Hippocampal formation (tissue), 2 donors: ENCODE measurements around the gene CCDC17.
"Not testable (repeated sequence)": the region's sequence is repeated elsewhere in the genome, so short reads cannot be mapped to it uniquely, and the experiment has no call there.

ENCODE experiments used
- DNase-seq, 2 donors: peaks; one replicate each; lab custom pipeline; 2025; lab: John Stamatoyannopoulos, UW

CCDC17 gene

GRCh38 chr1:45621895-45622523 lies 1.8 kb downstream of the CCDC17 start:
- DNase-seq, result no peak

GRCh38 chr1:45621501-45621836 lies 2.4 kb downstream of the CCDC17 start:
- no peak for DNase-seq

DNA sequence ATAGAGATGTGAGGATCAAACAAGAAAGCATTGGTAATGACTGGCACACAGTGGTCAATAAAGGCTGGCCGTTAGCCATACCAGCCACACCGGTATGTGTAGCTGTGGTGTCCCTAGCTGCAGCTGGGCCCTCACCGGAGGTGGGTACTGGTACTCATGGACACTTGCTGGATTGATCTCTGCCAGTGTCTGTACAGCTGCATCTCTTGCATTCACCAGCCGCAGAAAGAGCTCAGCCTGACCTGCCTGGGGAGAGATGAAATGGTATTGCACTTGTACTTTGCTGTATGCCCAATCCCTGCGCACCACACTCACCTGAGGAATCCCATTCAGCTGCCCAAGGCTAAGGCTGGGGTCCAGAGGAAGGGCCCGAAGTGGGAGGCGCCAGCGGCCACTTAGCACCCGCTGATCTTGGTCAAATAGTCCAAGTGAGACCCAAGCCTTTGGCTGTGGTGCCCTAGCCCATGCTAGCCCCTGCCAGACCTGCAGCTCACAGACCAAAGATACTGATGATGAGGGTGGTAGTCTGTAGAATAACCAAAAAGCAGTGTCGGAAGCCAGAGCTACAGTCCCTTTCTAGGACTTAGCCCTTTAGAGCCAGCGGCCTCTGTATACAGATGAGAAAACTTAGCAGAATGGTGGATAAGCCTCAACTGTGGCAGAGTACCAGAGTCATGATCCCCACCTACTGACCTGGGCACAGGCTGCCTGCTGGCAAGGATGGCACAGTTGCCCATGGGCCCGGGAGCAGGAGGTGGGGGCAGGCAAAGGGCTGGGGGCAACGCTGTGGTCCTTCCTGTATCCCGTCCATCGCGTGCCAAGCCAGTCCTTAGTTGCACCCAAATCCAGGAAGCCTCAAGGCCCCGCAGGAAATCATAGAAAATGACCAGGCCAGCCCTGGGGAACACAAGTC lies 3.0 kb downstream of the CCDC17 start:
- DNase-seq, result no peak

- no peak for DNase-seq
Measured at GRCh38 chr1:45619149-45619921, 4.5 kb downstream of the CCDC17 start.

DNA sequence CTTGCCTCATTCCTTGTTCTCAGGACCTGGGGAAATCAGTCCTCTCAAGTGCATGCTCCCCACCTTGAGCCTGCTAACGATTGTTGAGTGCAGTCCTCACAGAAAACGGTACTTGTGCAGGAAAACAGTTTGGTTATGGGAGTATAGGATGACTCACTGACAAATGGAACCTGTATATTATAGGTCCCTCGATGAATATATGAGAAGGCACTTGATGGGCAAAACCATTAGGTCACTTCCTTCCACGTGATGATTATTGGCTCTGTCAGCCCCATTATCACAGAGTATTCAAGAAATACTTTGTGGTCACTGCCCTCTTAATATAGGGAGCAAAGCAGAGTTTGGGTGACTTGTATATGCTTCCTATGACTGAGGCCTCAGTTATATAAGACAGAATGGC lies 6.2 kb downstream of the CCDC17 start:
- no peak for DNase-seq

DNA sequence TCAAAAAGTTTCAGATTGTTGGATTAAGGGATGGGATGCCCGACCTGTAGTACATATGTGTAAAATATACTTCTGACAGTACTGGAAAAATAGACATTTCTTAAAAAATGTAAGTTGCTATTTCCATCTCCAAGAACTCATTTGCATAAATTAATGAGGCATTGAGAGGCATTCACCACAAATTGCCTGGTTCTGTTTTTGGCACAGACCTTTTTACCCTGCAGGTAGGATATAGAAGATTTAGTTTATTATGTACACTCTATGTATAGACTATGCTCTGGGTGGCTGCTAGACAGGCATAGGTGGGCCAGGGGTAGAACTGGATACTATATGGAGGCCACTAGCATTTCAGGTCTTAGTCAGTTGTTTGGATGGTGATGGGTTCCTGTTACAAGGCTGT lies 8.0 kb downstream of the CCDC17 start:
- DNase-seq, result no peak

DNA sequence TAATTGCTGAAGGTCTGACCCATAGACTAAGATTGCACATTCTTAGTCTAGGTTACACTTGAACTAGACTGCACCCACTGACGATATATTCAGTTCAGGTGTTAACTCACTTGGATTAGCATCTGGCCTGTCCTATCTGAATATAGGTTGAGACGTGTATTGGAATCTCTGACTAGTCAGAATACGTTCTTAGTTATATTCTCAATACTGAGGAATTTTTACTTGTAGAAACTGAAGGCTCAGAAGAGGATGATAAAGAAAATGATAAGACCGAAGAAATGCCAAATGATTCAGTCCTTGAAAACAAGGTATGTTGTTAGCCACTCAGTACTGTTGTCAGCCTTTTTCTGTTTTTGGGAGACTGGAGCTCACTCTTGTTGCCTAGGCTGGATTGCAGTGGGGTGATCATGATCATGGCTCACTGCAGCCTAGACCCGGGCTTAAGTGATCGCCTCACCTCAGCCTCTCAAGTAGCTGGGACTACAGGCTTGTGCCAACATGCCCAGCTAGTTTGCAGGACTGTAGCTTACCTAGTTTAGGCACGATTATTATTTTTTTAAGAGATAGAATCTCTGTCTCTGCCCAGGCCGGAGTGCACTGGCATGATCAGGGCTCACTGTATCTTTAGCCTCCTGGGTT lies 10.8 kb downstream of the CCDC17 start:
- no peak for DNase-seq

- no peak for DNase-seq
Measured at GRCh38 chr1:45610589-45611226, 13.1 kb downstream of the CCDC17 start.

DNA sequence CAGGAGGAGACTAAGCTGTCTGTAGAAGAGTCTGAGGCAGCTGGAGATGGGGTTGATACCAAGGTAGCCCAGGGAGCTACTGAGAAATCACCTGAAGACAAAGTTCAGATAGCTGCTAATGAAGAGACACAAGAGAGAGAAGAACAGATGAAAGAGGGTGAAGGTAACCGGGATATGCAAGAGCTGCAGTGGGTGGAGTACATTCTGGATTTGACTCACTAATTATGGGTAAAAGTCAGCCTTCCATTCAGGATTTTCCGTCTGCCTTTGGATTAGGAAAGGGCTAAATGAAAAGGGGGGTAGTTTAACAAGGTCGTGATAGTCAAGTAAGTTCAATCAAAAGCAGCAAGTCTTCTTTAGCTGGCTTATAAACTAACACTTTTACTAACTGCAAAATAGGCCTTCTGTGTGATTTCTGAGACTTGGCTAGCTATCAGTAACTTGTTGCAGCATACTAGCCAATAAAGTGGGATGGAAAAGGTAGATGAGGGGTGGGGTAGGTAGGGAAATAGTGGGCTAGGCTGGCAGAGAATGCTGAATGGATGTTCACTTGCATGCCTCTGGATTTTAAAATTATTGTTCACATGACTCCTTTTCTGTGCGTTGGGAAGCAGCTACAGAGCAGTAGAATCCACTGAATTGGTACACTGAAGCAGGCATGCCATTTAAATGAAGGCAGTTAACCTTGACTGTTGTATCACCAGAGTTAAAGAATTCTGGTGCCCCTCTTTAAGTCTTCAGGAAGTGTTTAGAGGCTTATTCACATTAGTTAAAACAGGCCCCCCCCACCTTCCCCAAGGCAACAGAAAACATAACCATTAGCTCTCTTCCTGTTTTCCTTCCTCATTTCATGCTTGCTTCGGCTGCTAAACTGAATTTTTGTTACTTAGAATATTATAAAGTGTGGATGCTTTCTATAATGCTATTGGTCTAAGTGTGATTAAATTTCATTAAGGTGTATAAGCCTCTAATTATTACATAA lies 15.4 kb downstream of the CCDC17 start:
- DNase-seq, result no peak

DNA sequence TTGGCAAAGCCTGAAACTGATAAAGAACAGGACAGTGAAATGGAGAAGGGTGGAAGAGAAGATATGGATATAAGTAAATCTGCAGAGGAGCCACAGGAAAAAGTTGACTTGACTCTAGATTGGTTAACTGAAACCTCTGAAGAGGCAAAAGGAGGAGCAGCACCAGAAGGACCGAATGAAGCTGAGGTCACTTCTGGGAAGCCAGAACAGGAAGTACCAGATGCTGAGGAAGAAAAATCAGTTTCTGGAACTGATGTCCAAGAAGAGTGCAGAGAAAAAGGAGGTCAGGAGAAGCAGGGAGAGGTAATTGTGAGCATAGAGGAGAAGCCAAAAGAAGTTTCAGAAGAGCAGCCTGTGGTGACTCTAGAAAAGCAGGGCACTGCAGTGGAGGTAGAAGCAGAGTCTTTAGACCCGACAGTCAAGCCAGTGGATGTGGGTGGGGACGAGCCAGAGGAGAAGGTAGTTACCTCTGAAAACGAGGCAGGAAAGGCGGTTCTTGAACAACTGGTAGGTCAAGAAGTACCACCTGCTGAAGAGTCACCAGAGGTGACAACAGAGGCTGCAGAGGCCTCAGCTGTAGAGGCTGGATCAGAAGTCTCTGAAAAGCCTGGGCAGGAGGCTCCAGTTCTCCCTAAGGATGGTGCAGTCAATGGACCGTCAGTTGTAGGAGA lies 16.3 kb downstream of the CCDC17 start:
- no peak for DNase-seq

DNA sequence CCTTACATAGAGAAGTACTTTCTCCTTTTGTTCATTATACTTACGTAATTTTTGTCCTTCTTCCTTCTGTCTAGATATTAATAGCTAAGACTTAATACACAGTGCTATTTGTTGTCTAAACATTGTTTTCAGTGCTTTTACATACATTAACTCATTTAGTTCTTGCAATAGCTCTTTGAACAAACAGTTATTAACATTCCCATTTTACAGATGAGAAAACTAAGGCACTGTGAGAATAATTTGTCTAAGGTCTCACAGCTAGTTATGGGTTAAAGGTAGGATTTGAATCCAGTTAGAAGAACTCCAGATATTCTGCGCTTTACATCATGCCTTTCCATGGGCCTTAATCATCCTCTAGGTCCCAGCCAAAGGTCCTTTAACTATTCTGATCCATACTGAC lies 19.6 kb downstream of the CCDC17 start:
- DNase-seq, result no peak

- not testable (repeated sequence) for DNase-seq
Measured at GRCh38 chr1:45596765-45597164, 27.1 kb downstream of the CCDC17 start.

DNA sequence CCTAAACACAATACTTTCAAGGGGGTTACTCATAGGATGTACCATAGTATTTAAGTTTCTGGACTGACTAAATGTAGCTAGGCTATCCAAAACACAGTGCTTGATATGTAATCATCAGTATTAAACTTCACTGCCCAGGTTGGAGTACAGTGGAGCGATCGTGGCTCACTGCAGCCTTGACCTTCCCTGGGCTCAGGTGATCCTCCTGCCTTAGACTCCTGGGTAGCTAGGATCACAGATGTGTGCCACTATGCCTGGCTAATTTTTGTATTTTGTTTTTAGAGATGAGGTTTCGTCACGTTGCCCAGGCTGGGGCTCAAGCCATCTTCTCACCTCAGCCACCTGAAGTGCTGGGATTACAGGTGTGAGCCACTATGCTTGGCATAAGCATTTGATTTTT lies 29.4 kb downstream of the CCDC17 start:
- DNase-seq, result no peak

DNA sequence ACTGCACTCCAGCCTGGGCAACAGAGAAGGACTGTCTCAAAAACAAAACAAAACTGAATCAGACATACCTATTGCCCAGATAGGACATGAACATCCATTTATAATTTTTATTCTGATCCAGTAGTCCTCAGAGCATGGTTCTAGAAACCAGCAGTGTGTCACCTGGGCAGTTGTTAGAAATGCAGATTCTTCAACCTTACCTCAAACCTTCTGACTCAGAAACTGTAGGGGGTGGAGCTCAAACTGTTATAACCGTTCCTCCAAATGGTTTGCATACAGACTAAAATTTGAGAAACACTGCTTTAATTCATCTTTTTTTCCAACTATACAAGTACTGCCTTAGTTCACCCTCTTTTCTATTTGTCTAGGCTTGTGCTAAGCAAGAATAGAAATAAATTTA lies 34.0 kb downstream of the CCDC17 start:
- DNase-seq, result no peak

GRCh38 chr1:45586769-45587168 lies 37.1 kb downstream of the CCDC17 start:
- DNase-seq, result no peak

DNA sequence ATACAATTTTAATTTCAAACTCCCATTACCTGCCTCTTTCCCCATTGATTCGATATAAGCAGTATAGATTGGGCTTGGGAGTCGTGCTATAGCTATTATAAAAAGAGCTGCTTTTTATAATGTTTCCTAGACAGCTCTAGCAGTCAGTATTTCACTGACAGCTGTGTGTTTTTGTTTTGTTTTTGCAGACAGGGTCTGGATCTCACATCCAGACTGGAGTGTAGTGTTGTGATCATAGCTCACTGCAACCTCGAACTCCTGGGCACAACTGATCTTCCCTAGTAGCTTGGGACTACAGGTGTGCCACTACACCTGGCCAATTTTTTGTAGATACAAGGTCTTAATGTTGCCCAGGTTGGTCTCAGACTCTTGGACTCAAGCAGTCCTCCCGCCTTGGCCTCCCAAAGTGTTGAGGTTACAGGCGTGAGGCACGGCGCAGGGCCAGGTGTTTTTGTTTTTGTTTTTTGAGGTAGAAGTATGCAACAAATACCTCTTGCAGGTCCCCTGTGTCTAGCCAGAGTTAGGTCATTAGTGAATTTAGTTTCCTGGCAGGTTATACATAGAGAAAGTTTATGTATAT lies 38.3 kb downstream of the CCDC17 start:
- no peak for DNase-seq

DNA sequence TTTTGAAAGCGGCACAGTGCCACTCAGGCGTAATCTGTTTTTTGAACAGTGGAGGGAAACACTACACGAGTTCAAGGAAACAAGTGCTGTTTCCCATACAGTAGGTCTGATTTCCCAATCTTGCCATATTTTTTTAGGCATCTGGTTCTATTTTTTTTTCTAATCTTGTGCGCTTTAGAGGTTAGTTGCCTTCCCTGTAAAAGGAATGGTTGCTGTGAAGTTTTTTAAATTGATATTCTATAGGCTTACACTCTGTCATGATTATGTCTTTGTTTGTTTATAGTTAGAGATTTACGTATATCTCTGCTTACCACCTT lies 38.8 kb downstream of the CCDC17 start:
- peak in 1 of 2 donors; percentile 33 for DNase-seq

GRCh38 chr1:45584351-45585109 lies 39.3 kb downstream of the CCDC17 start:
- peak; percentile 68 to 80 for DNase-seq
